ENCODE results near the gene IL2RG.

DNA sequence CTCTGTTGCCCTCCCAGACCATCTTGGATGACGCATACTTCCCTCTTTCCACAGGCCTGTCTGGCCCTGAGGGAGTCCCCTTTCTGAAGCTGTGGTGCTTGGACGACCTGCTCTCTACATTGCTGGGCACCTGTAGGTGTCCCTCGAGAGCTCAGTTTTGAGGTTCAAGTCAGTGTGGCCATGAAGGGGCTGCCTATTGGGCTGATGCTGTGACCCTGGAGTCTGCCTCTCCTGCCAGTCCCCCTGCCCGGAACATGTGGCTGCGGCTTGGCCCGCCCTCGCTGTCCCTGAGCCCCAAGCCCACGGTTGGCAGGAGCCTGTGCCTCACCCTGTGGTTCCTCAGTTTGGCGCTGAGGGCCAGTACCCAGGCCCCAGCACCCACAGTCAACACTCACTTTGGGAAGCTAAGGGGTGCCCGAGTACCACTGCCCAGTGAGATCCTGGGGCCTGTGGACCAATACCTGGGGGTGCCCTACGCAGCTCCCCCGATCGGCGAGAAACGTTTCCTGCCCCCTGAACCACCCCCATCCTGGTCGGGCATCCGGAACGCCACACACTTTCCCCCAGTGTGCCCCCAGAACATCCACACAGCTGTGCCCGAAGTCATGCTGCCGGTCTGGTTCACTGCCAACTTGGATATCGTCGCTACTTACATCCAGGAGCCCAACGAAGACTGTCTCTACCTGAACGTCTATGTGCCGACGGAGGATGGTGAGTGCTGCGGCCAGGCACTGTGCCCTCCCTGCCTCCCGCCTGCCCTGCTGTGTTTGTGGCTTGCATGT is 36.3 kb upstream of the IL2RG start:
- TF ChIP-seq, protein P1, sequence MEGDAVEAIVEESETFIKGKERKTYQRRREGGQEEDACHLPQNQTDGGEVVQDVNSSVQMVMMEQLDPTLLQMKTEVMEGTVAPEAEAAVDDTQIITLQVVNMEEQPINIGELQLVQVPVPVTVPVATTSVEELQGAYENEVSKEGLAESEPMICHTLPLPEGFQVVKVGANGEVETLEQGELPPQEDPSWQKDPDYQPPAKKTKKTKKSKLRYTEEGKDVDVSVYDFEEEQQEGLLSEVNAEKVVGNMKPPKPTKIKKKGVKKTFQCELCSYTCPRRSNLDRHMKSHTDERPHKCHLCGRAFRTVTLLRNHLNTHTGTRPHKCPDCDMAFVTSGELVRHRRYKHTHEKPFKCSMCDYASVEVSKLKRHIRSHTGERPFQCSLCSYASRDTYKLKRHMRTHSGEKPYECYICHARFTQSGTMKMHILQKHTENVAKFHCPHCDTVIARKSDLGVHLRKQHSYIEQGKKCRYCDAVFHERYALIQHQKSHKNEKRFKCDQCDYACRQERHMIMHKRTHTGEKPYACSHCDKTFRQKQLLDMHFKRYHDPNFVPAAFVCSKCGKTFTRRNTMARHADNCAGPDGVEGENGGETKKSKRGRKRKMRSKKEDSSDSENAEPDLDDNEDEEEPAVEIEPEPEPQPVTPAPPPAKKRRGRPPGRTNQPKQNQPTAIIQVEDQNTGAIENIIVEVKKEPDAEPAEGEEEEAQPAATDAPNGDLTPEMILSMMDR (optimal IDR thresholded peaks at IDR 0.05 in 1 of 3, IDR thresholded peaks at IDR 0.05 in 1 of 3, conservative IDR thresholded peaks at IDR 0.05 in 1 of 3; ENCODE audit: extremely low read depth in 1 of 3, insufficient read depth in 2 of 3, low read length in 3 of 3) = no peak
- no peak for TF ChIP-seq EZH2 (IDR thresholded peaks at IDR 0.05; ENCODE audit: low read length)

Measured in keratinocyte (primary cell).